OCI-LY3 (cell line): ENCODE measurements around the gene DSCAM.

ENCODE experiments used
- EZH2phosphoT487 ChIP-seq: fragments of 200-600 bp; shearing (Covaris generic); IDR thresholded peaks from 2 replicates; pipeline ENCODE4 v1.6.1; 2018; ENCODE audit warnings: antibody characterized with exemption, mixed run types, low read depth
- TF ChIP-seq, protein P1 (sequence below): fragments of 200-600, 300-600 bp; sonication (generic); IDR thresholded peaks from 2 replicates; pipeline ENCODE4 v1.5.1; 2014; ENCODE audit warnings: antibody characterized with exemption, low read length, low read depth

GRCh38 chr21:40385883-40386282 lies 461.1 kb downstream of the DSCAM start:
- TF ChIP-seq, protein P1, sequence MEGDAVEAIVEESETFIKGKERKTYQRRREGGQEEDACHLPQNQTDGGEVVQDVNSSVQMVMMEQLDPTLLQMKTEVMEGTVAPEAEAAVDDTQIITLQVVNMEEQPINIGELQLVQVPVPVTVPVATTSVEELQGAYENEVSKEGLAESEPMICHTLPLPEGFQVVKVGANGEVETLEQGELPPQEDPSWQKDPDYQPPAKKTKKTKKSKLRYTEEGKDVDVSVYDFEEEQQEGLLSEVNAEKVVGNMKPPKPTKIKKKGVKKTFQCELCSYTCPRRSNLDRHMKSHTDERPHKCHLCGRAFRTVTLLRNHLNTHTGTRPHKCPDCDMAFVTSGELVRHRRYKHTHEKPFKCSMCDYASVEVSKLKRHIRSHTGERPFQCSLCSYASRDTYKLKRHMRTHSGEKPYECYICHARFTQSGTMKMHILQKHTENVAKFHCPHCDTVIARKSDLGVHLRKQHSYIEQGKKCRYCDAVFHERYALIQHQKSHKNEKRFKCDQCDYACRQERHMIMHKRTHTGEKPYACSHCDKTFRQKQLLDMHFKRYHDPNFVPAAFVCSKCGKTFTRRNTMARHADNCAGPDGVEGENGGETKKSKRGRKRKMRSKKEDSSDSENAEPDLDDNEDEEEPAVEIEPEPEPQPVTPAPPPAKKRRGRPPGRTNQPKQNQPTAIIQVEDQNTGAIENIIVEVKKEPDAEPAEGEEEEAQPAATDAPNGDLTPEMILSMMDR = no peak
- no peak for TF ChIP-seq EZH2phosphoT487
